ENCODE data around the gene TSFM. TPM values are rescaled to one million over a fixed set of nuclear protein-coding genes. Genes with fewer than 3 reads are reported as not detected.

The TSFM gene
- total RNA-seq, 2 experiments from 2014 or later: 25.8 to 26.9 TPM

- peak overlapping the region; percentile 93 for H3K27ac Mint-ChIP-seq
- peak overlapping the region; percentile 79 to 85 for H3K27ac ChIP-seq (ENCODE audit: low read depth in 1 of 2, low read length in 2 of 2)
- peak; percentile 44 to 93 (median 74) for DNase-seq
- no peak for TF ChIP-seq CTCF (IDR thresholded peaks at IDR 0.05)
- H3K36me3 ChIP-seq (ENCODE audit: insufficient read depth, low read length): peaks cover 9% of the 10 kb centered on the region
- no peaks in the 10 kb centered on the region for H3K9me3 Mint-ChIP-seq
- peaks cover 35% of the 10 kb centered on the region for H3K4me1 ChIP-seq (ENCODE audit: insufficient read depth, low read length)
- peak overlapping the region; percentile 94 for H3K4me3 Mint-ChIP-seq
- peak; percentile 62 for ATAC-seq (ENCODE audit: poor library complexity)
- H3K4me3 ChIP-seq (ENCODE audit: low read length): peak overlapping the region; percentile 63
- peaks cover 21% of the 10 kb centered on the region for H3K4me1 Mint-ChIP-seq (ENCODE audit: low read depth)
- peaks cover 23% of the 10 kb centered on the region for H3K36me3 Mint-ChIP-seq (ENCODE audit: low read depth)
- H3K9me3 ChIP-seq (ENCODE audit: control insufficient read depth in 1 of 2, insufficient read depth in 1 of 2, low read length in 2 of 2): peaks cover 0 to 6% of the 10 kb centered on the region in 2 experiments
- ChIA-PET POLR2A (interaction anchor here (1.0 to 1.5 kb wide), 6 partner anchors 10 to 165 kb away, joined by 3 to 15 read pairs (median 6); no protein-coding TSS in a partner anchor), CTCF (interaction anchor here (1.3 to 2.3 kb wide), 2 partner anchors 12 to 15 kb away, joined by 6 to 9 read pairs; no protein-coding TSS in a partner anchor)
- intact Hi-C loops (cut with DNase I, micrococcal nuclease): loop anchor here (1.0 to 5.0 kb wide), 3 partner anchors 15 to 76 kb away; partner anchors contain the start of gene CTDSP2 (in 1 of the 2)
- H3K27me3 ChIP-seq (ENCODE audit: control insufficient read depth in 1 of 2, insufficient read depth in 2 of 2, low read length in 2 of 2): peaks cover 5 to 14% of the 10 kb centered on the region in 2 experiments
- peaks cover 5% of the 10 kb centered on the region for H3K27me3 Mint-ChIP-seq
These were observed 11.2 kb upstream of the TSFM start for GRCh38 chr12:57771236-57771872.

- ATAC-seq (ENCODE audit: poor library complexity): peak; percentile 90
- ChIA-PET CTCF (interaction anchor here (0.7 to 2.3 kb wide), 4 partner anchors 9 to 15 kb away, joined by 3 to 9 read pairs (median 6); partner anchors contain the start of gene TSFM), POLR2A (interaction anchor here (0.7 to 1.5 kb wide), 12 partner anchors 9 to 164 kb away, joined by 3 to 15 read pairs (median 4); partner anchors contain the start of genes CDK4 and TSFM)
- Histone ChIP-seq H3K27me3 (ENCODE audit: control insufficient read depth in 1 of 2, insufficient read depth in 2 of 2, low read length in 2 of 2) (peaks cover 0 to 9% of the 10 kb centered on the region in 2 experiments), H3K4me1 (ENCODE audit: insufficient read depth, low read length) (peaks cover 29% of the 10 kb centered on the region), H3K36me3 (ENCODE audit: insufficient read depth, low read length) (peaks cover 9% of the 10 kb centered on the region), H3K27ac (ENCODE audit: low read depth in 1 of 2, low read length in 2 of 2) (peak within 1 kb of the TSS; percentile 79 to 85), H3K9me3 (ENCODE audit: control insufficient read depth in 1 of 2, insufficient read depth in 1 of 2, low read length in 2 of 2) (peaks cover 0 to under 1% of the 10 kb centered on the region in 2 experiments), H3K4me3 (ENCODE audit: low read length) (peak within 1 kb of the TSS; percentile 63)
- peaks cover 23% of the 10 kb centered on the region for H3K36me3 Mint-ChIP-seq (ENCODE audit: low read depth)
- peaks cover 15% of the 10 kb centered on the region for H3K4me1 Mint-ChIP-seq (ENCODE audit: low read depth)
- peak within 1 kb of the TSS; percentile 94 for H3K4me3 Mint-ChIP-seq
- H3K27ac Mint-ChIP-seq: peak within 1 kb of the TSS; percentile 93
- no peaks in the 10 kb centered on the region for H3K9me3 Mint-ChIP-seq
- intact Hi-C loops (cut with DNase I, micrococcal nuclease): loop anchor here (1.0 to 5.0 kb wide), 4 partner anchors 10 to 75 kb away; partner anchors contain the start of genes CTDSP2 (in 1 of the 2) and TSFM (in 1 of the 2)
- H3K27me3 Mint-ChIP-seq: no peaks in the 10 kb centered on the region
- peak; percentile 73 to 95 (median 83) for DNase-seq
- no peak for TF ChIP-seq CTCF (IDR thresholded peaks at IDR 0.05)
These were observed 10.6 kb upstream of the TSFM start, which contains the start of gene METTL1 for GRCh38 chr12:57771873-57772428. METTL1 (minus strand) TSS chr12:57772105; CDS start chr12:57772083, 22 bp downstream.

Data from CD4-positive, alpha-beta T cell (primary cell).